NCI-H1048 (cell line): ENCODE data around the gene CD200R1.

Experiments used
- DNase-seq: peaks from one replicate; lab custom pipeline; 2025; lab: John Stamatoyannopoulos, UW

Gene CD200R1

GRCh38 chr3:112974894-112975293 lies at the start of gene CD200R1:
Gene CD200R1, minus strand, starts transcription at chr3:112975103. Its CDS starts 246 bp downstream, at chr3:112974857.
- no peak for DNase-seq

GRCh38 chr3:113021471-113021870 lies 46.6 kb upstream of the CD200R1 start:
- DNase-seq, result no peak

- DNase-seq, result peak; percentile 86
Measured at GRCh38 chr3:113019182-113020137, 44.6 kb upstream of the CD200R1 start.

GRCh38 chr3:113018536-113019181 lies 43.8 kb upstream of the CD200R1 start:
- no peak for DNase-seq

- DNase-seq, result no peak
Measured at GRCh38 chr3:113013593-113013992, 38.7 kb upstream of the CD200R1 start.

GRCh38 chr3:113008117-113008516 lies 33.2 kb upstream of the CD200R1 start:
- no peak for DNase-seq

- no peak for DNase-seq
Measured at GRCh38 chr3:113006359-113007056, 31.6 kb upstream of the CD200R1 start.

- no peak for DNase-seq
Measured at GRCh38 chr3:113005611-113006010, 30.7 kb upstream of the CD200R1 start.

- no peak for DNase-seq
Measured at GRCh38 chr3:113002679-113003078, 27.8 kb upstream of the CD200R1 start.

- no peak for DNase-seq
Measured at GRCh38 chr3:113002037-113002436, 27.1 kb upstream of the CD200R1 start.

- no peak for DNase-seq
Measured at GRCh38 chr3:113000691-113001090, 25.8 kb upstream of the CD200R1 start.

- DNase-seq, result no peak
Measured at GRCh38 chr3:112995800-112996199, 20.9 kb upstream of the CD200R1 start.

GRCh38 chr3:112990672-112991602 lies 16.0 kb upstream of the CD200R1 start, which contains the start of gene GTPBP8:
Gene GTPBP8, plus strand, starts transcription at chr3:112990984. Its CDS starts 16 bp downstream, at chr3:112991000.
- peak; percentile 72 for DNase-seq

GRCh38 chr3:112987710-112988334 lies 12.9 kb upstream of the CD200R1 start:
- no peak for DNase-seq

- no peak for DNase-seq
Measured at GRCh38 chr3:112984485-112984884, 9.6 kb upstream of the CD200R1 start.

- DNase-seq, result no peak
Measured at GRCh38 chr3:112982710-112983109, 7.8 kb upstream of the CD200R1 start.

- no peak for DNase-seq
Measured at GRCh38 chr3:112980080-112980479, 5.2 kb upstream of the CD200R1 start.

GRCh38 chr3:112979244-112979832 lies 4.4 kb upstream of the CD200R1 start:
- DNase-seq, result peak; percentile 65

- no peak for DNase-seq
Measured at GRCh38 chr3:112976953-112977352, 2.0 kb upstream of the CD200R1 start.

- no peak for DNase-seq
Measured at GRCh38 chr3:112976001-112976400, 1.1 kb upstream of the CD200R1 start.

- DNase-seq, result no peak
Measured at GRCh38 chr3:112974178-112974517, 755 bp downstream of the CD200R1 start.
